Measurements from ENCODE around the gene HYDIN. TPM values are rescaled to one million over a fixed set of nuclear protein-coding genes. Genes with fewer than 3 reads are reported as not detected.

Gene HYDIN
- total RNA-seq, 1 experiment from 2014 or later, result 0.35 TPM

DNA sequence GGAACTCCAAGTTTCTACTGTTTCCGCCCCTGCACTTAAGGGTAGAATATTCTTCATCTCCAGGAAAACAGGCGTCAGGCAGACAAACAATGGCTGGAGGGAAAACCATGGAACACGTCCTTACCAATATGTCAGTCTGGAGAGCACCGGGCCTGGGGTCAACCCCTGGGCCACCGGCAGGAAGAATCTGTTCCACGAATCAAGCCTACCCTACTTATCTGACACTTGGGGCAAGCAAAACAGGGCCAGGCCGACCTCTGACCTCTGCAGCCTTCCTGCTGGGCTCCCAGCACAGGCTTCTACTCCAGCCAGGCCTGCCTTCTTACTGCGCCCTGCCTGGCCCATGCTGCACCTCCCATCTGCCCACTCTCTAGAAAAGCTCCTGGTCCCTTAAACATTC, 439.7 kb downstream of the HYDIN start:
- intact Hi-C loops (cut with micrococcal nuclease), result no loop called here
- H3K36me3 Mint-ChIP-seq (ENCODE audit: insufficient read depth, unreplicated experiment), result peaks cover 10% of the 10 kb centered on the region
- ChIA-PET CTCF (no interaction called here), POLR2A (no interaction called here)
- no TSS peak for BruUV-seq (replicated peaks)
- H3K27ac Mint-ChIP-seq (ENCODE audit: low read depth, unreplicated experiment), result no peak overlapping the region
- no peaks in the 10 kb centered on the region for H3K27me3 Mint-ChIP-seq (ENCODE audit: insufficient read depth, unreplicated experiment)
- no peak overlapping the region for H3K4me3 Mint-ChIP-seq (ENCODE audit: unreplicated experiment)
- no peaks in the 10 kb centered on the region for H3K4me1 Mint-ChIP-seq (ENCODE audit: insufficient read depth, unreplicated experiment)
- H3K9me3 Mint-ChIP-seq (ENCODE audit: unreplicated experiment), result no peaks in the 10 kb centered on the region
- TF ChIP-seq, protein P1, sequence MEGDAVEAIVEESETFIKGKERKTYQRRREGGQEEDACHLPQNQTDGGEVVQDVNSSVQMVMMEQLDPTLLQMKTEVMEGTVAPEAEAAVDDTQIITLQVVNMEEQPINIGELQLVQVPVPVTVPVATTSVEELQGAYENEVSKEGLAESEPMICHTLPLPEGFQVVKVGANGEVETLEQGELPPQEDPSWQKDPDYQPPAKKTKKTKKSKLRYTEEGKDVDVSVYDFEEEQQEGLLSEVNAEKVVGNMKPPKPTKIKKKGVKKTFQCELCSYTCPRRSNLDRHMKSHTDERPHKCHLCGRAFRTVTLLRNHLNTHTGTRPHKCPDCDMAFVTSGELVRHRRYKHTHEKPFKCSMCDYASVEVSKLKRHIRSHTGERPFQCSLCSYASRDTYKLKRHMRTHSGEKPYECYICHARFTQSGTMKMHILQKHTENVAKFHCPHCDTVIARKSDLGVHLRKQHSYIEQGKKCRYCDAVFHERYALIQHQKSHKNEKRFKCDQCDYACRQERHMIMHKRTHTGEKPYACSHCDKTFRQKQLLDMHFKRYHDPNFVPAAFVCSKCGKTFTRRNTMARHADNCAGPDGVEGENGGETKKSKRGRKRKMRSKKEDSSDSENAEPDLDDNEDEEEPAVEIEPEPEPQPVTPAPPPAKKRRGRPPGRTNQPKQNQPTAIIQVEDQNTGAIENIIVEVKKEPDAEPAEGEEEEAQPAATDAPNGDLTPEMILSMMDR (IDR thresholded peaks at IDR 0.05; ENCODE audit: unreplicated experiment), result no peak
- DNase-seq (ENCODE audit: unreplicated experiment), result no peak

- Mint-ChIP-seq H3K4me1 (ENCODE audit: insufficient read depth, unreplicated experiment) (no peaks in the 10 kb centered on the region), H3K27ac (ENCODE audit: low read depth, unreplicated experiment) (no peak overlapping the region), H3K9me3 (ENCODE audit: unreplicated experiment) (no peaks in the 10 kb centered on the region), H3K4me3 (ENCODE audit: unreplicated experiment) (no peak overlapping the region), H3K36me3 (ENCODE audit: insufficient read depth, unreplicated experiment) (peaks cover 15% of the 10 kb centered on the region), H3K27me3 (ENCODE audit: insufficient read depth, unreplicated experiment) (no peaks in the 10 kb centered on the region)
- DNase-seq (ENCODE audit: unreplicated experiment), result no peak
- ChIA-PET CTCF (interaction anchor here (0.7 kb wide), 1 partner anchor 264 kb away, joined by 3 read pairs; no protein-coding TSS in a partner anchor), POLR2A (interaction anchor here (0.5 kb wide), 1 partner anchor 409 kb away, joined by 3 read pairs; no protein-coding TSS in a partner anchor)
- no TSS peak for BruUV-seq (replicated peaks)
- TF ChIP-seq, protein P1 (IDR thresholded peaks at IDR 0.05; ENCODE audit: unreplicated experiment), result no peak
- intact Hi-C loops (cut with micrococcal nuclease), result no loop called here
Measured at GRCh38 chr16:70789595-70790447, 440.7 kb downstream of the HYDIN start.

DNA sequence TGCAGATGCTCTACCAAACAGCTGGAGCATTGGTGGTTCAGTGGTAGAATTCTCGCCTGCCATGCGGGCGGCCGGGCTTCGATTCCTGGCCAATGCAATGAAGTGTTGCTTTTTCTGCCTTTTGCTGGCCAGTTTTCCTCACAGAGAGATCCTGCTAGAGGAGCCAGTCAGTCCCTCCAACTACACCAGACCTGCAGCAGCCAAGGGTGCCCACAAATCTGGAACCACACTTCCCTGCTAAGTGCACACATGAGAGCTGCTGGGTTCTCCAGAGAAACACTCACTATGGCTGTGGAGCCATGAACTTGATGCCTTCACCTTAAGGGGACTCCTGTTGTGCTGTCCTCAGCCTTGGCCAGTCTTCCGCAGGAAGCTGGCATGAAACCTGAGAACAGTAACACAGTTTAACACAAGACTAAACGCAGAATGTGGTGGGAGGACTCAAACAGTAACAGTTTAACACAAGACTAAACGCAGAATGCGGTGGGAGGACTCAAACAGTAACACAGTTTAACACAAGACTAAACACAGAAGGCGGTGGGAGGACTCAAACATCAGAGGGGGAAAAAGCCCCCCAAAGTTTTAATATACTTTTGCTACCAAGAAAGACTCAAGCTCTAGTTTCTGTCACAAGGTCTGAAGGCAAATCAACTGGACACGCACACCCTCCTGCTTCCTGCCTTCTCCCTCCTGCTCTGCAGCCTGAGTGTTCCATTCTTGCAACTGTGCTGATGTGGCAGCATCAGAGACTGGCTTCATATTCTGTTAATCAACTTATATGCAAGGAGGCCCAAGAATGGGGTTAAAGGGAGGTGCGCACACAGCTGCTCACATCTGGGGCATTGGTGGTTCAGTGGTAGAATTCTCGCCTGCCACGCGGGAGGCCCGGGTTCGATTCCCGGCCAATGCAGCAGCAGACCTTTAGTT, 441.6 kb downstream of the HYDIN start:
- H3K27ac Mint-ChIP-seq (ENCODE audit: low read depth, unreplicated experiment), result no peak overlapping the region
- intact Hi-C loops (cut with micrococcal nuclease), result no loop called here
- H3K27me3 Mint-ChIP-seq (ENCODE audit: insufficient read depth, unreplicated experiment), result no peaks in the 10 kb centered on the region
- no peak overlapping the region for H3K4me3 Mint-ChIP-seq (ENCODE audit: unreplicated experiment)
- DNase-seq (ENCODE audit: unreplicated experiment), result no peak
- H3K9me3 Mint-ChIP-seq (ENCODE audit: unreplicated experiment), result no peaks in the 10 kb centered on the region
- POLR2A ChIA-PET, result no interaction called here
- TF ChIP-seq, protein P1 (IDR thresholded peaks at IDR 0.05; ENCODE audit: unreplicated experiment), result no peak
- no peaks in the 10 kb centered on the region for H3K4me1 Mint-ChIP-seq (ENCODE audit: insufficient read depth, unreplicated experiment)
- H3K36me3 Mint-ChIP-seq (ENCODE audit: insufficient read depth, unreplicated experiment), result peaks cover 23% of the 10 kb centered on the region
- CTCF ChIA-PET, result no interaction called here
- no TSS peak for BruUV-seq (replicated peaks)
